ENCODE measurements around the gene PBX3. TPM values are rescaled to one million over a fixed set of nuclear protein-coding genes. Genes with fewer than 3 reads are reported as not detected.

PBX3 gene
- total RNA-seq, 2 donors from 2014 or later: 37.5 to 46.1 TPM

DNA sequence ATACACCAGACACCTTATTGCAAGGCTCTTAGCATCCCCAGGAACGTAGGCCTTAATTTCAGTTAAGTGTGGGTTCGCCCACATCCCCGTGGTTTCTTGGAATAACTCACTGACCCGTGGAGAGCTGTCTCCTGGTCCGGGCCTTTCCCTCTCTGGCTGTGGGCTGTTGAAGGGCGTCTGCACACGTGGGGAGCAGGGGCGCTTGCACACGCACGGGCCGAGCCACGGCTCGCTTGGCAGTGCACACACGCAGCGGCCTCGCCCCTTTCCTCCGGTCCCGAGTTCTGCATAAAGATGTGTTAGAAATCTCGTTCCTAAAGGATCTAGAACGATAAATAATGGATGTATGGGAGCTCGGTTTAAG lies 141.9 kb downstream of the PBX3 start:
- WGBS, 2 experiments (ENCODE audit: insufficient coverage in 1 of 2, insufficient read length in 1 of 2): 7 to 14% methylated on average over 2 to 21 of the region's 21 CpGs
- Histone ChIP-seq H3K4me3 (ENCODE audit: low read length) (peak overlapping the region; percentile 85), H3K4me1 (ENCODE audit: control insufficient read depth, insufficient read depth, low read length) (peaks cover 13% of the 10 kb centered on the region), H3K36me3 (ENCODE audit: control insufficient read depth, insufficient read depth, low read length) (no peaks in the 10 kb centered on the region), H3K27ac (ENCODE audit: low read depth, low read length) (peak overlapping the region; percentile 84), H3K27me3 (ENCODE audit: control insufficient read depth, insufficient read depth, low read length, poor library complexity, severe bottlenecking) (no peaks in the 10 kb centered on the region), H3K9ac (ENCODE audit: extremely low read depth, low read length, poor library complexity, severe bottlenecking) (no peak overlapping the region), H3K9me3 (ENCODE audit: control insufficient read depth, low read length) (no peaks in the 10 kb centered on the region)
- Mint-ChIP-seq H3K27ac (peak overlapping the region; percentile 65), H3K4me1 (peaks cover 55% of the 10 kb centered on the region), H3K27me3 (ENCODE audit: insufficient read depth) (no peaks in the 10 kb centered on the region), H3K4me3 (peak overlapping the region; percentile 66), H3K36me3 (ENCODE audit: low read depth) (no peaks in the 10 kb centered on the region), H3K9me3 (no peaks in the 10 kb centered on the region)
- DNase-seq: peak; percentile 65
- TF ChIP-seq, protein P1, sequence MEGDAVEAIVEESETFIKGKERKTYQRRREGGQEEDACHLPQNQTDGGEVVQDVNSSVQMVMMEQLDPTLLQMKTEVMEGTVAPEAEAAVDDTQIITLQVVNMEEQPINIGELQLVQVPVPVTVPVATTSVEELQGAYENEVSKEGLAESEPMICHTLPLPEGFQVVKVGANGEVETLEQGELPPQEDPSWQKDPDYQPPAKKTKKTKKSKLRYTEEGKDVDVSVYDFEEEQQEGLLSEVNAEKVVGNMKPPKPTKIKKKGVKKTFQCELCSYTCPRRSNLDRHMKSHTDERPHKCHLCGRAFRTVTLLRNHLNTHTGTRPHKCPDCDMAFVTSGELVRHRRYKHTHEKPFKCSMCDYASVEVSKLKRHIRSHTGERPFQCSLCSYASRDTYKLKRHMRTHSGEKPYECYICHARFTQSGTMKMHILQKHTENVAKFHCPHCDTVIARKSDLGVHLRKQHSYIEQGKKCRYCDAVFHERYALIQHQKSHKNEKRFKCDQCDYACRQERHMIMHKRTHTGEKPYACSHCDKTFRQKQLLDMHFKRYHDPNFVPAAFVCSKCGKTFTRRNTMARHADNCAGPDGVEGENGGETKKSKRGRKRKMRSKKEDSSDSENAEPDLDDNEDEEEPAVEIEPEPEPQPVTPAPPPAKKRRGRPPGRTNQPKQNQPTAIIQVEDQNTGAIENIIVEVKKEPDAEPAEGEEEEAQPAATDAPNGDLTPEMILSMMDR (conservative IDR thresholded peaks at IDR 0.05): no peak

DNA sequence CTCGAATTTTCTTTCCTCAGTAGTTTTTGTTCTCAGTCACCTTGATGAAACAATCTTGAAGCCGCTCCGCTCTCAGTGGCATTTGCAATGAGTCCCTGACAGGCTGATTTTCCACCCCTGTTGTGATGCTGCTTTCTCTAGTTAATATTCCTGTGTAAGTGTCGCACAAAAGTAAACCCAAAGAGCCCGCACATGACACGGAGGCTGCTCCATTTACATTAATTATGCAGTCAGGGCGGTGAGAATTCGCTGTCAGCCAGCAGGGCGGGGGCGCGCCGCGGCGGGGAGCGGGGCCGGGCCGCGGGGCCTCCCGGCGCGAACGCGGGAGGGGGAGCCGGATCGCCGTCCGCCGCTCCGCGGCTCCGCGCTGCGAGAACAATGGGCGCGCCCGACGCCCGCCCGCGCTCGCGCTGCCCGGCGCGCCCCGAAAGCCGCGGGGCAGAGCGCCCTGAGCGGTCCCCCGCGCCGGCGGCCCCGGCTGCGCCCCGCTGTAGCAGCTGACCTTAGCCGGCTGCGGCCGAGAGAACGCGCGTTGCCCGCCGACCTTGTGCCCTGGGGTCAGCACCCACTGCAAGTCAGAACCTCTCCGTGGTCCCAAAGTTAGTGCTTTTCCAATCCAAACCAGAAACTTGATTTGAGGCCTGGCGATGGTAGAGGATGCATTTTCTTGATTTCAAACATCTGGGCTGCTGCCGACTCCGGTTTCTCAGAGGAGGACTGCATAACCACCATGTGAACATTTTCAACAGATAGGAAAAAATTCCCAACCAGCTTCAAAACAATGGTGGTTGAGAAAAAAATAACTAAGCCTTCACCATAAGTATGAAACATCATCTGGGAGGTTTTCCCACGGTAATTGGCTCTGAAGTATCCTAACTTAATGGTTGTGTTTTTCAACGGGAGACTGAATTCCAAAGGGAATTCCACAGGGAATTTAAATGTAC lies 142.6 kb downstream of the PBX3 start:
- WGBS, 2 experiments (ENCODE audit: insufficient coverage in 1 of 2, insufficient read length in 1 of 2): 2 to 3% methylated on average over 22 to 71 of the region's 71 CpGs
- H3K4me3 Mint-ChIP-seq: peak overlapping the region; percentile 66
- H3K9me3 ChIP-seq (ENCODE audit: control insufficient read depth, low read length): no peaks in the 10 kb centered on the region
- no peaks in the 10 kb centered on the region for H3K27me3 ChIP-seq (ENCODE audit: control insufficient read depth, insufficient read depth, low read length, poor library complexity, severe bottlenecking)
- peaks cover 13% of the 10 kb centered on the region for H3K4me1 ChIP-seq (ENCODE audit: control insufficient read depth, insufficient read depth, low read length)
- peak overlapping the region; percentile 85 for H3K4me3 ChIP-seq (ENCODE audit: low read length)
- TF ChIP-seq, protein P1 (conservative IDR thresholded peaks at IDR 0.05): no peak
- peak; percentile 86 for DNase-seq
- no peaks in the 10 kb centered on the region for H3K27me3 Mint-ChIP-seq (ENCODE audit: insufficient read depth)
- peak overlapping the region; percentile 38 for H3K9ac ChIP-seq (ENCODE audit: extremely low read depth, low read length, poor library complexity, severe bottlenecking)
- no peaks in the 10 kb centered on the region for H3K9me3 Mint-ChIP-seq
- peak overlapping the region; percentile 65 for H3K27ac Mint-ChIP-seq
- H3K27ac ChIP-seq (ENCODE audit: low read depth, low read length): peak overlapping the region; percentile 88
- no peaks in the 10 kb centered on the region for H3K36me3 ChIP-seq (ENCODE audit: control insufficient read depth, insufficient read depth, low read length)
- H3K4me1 Mint-ChIP-seq: peaks cover 53% of the 10 kb centered on the region
- H3K36me3 Mint-ChIP-seq (ENCODE audit: low read depth): no peaks in the 10 kb centered on the region

DNA sequence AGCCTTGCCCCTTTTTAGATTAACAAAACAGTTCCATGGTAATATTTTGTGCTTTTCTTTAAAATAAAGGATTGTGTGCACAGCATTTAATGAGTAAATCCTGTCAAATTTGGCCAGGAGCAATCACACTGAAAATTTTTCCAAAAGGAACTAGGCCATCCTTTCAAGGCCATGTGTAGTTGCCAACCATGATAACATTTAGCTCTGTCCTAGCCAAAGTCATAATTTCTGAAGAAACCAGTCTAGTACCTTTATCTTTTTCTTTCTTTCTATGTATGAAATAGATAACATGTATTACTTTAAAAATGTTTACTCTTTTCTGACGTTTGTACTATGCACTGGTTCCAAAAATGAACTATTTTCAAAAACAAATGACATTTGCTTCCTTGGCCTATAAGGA lies 143.7 kb downstream of the PBX3 start:
- Mint-ChIP-seq H3K27ac (no peak overlapping the region), H3K4me3 (no peak overlapping the region), H3K9me3 (no peaks in the 10 kb centered on the region), H3K4me1 (peaks cover 50% of the 10 kb centered on the region), H3K36me3 (ENCODE audit: low read depth) (no peaks in the 10 kb centered on the region), H3K27me3 (ENCODE audit: insufficient read depth) (no peaks in the 10 kb centered on the region)
- DNase-seq: no peak
- TF ChIP-seq, protein P1 (conservative IDR thresholded peaks at IDR 0.05): no peak
- Histone ChIP-seq H3K36me3 (ENCODE audit: control insufficient read depth, insufficient read depth, low read length) (no peaks in the 10 kb centered on the region), H3K9me3 (ENCODE audit: control insufficient read depth, low read length) (no peaks in the 10 kb centered on the region), H3K9ac (ENCODE audit: extremely low read depth, low read length, poor library complexity, severe bottlenecking) (no peak overlapping the region), H3K4me1 (ENCODE audit: control insufficient read depth, insufficient read depth, low read length) (peaks cover 13% of the 10 kb centered on the region), H3K27ac (ENCODE audit: low read depth, low read length) (no peak overlapping the region), H3K4me3 (ENCODE audit: low read length) (no peak overlapping the region), H3K27me3 (ENCODE audit: control insufficient read depth, insufficient read depth, low read length, poor library complexity, severe bottlenecking) (no peaks in the 10 kb centered on the region)
- 90% methylated on average over 1 of the region's 1 CpG; no CpG with 5 or more reads in 1 of the 2 experiments for WGBS, 2 experiments (ENCODE audit: insufficient coverage in 1 of 2, insufficient read length in 1 of 2)
